Putamen (tissue), 1 donor: ENCODE results near the gene LRRN2.

Experiments
- DNase-seq: peaks from one replicate; pipeline ENCODE4 v3.0.0-alpha.2; 2016; ENCODE audit warnings: low spot score

The LRRN2 gene

GRCh38 chr1:204662530-204662929, 23.0 kb downstream of the LRRN2 start:
- DNase-seq, result no peak

- DNase-seq, result no peak
Observed at GRCh38 chr1:204660509-204660908, 25.0 kb downstream of the LRRN2 start.

- no peak for DNase-seq
Observed at GRCh38 chr1:204659056-204659455, 26.5 kb downstream of the LRRN2 start.

GRCh38 chr1:204658295-204658694, 27.2 kb downstream of the LRRN2 start:
- no peak for DNase-seq

GRCh38 chr1:204653590-204654340, 31.8 kb downstream of the LRRN2 start:
- no peak for DNase-seq

GRCh38 chr1:204652497-204652896, 33.0 kb downstream of the LRRN2 start:
- peak; percentile 75 for DNase-seq

GRCh38 chr1:204651843-204652421, 33.6 kb downstream of the LRRN2 start:
- no peak for DNase-seq

GRCh38 chr1:204650911-204651570, 34.5 kb downstream of the LRRN2 start:
- no peak for DNase-seq

GRCh38 chr1:204649721-204650521, 35.6 kb downstream of the LRRN2 start:
- no peak for DNase-seq

GRCh38 chr1:204648576-204648975, 37.0 kb downstream of the LRRN2 start:
- DNase-seq, result no peak

- no peak for DNase-seq
Observed at GRCh38 chr1:204647805-204648153, 37.8 kb downstream of the LRRN2 start.

GRCh38 chr1:204647114-204647804, 38.3 kb downstream of the LRRN2 start:
- no peak for DNase-seq

- DNase-seq, result no peak
Observed at GRCh38 chr1:204645666-204646065, 39.9 kb downstream of the LRRN2 start.

- no peak for DNase-seq
Observed at GRCh38 chr1:204645251-204645650, 40.3 kb downstream of the LRRN2 start.

GRCh38 chr1:204643503-204643902, 42.0 kb downstream of the LRRN2 start:
- DNase-seq, result peak; percentile 48

GRCh38 chr1:204641936-204642335, 43.6 kb downstream of the LRRN2 start:
- no peak for DNase-seq

GRCh38 chr1:204641455-204641854, 44.1 kb downstream of the LRRN2 start:
- no peak for DNase-seq

GRCh38 chr1:204640578-204640977, 45.0 kb downstream of the LRRN2 start:
- DNase-seq, result no peak

GRCh38 chr1:204634260-204634910, 51.2 kb downstream of the LRRN2 start:
- no peak for DNase-seq

- DNase-seq, result no peak
Observed at GRCh38 chr1:204633665-204634064, 51.9 kb downstream of the LRRN2 start.

- DNase-seq, result no peak
Observed at GRCh38 chr1:204630132-204630905, 55.2 kb downstream of the LRRN2 start.
